OCI-LY1 (cell line): Measurements from ENCODE around the gene MCUB.
A peak's percentile ranks its signal among the peaks of the same experiment; 100 is the strongest.

Experiments
- H2AFZ ChIP-seq: fragments of 200-600 bp; sonication (generic), shearing (Covaris generic); 2 replicates; pipeline ENCODE4 v1.6.0; 2014; ENCODE audit warnings: antibody characterized with exemption, mild to moderate bottlenecking, low read length
- H3F3A ChIP-seq: fragments of 200-600 bp; sonication (generic), shearing (Covaris generic); 2 replicates; pipeline ENCODE4 v1.6.0; 2014; ENCODE audit warnings: mild to moderate bottlenecking, antibody characterized with exemption, low read length, moderate library complexity; ENCODE audit not compliant: insufficient read depth
- H3K27ac ChIP-seq: fragments of 200-600 bp; sonication (generic); 2 replicates; pipeline ENCODE4 v1.5.1; 2014; ENCODE audit warnings: low read length, mixed run types, mild to moderate bottlenecking, low read depth; ENCODE audit not compliant: poor library complexity, severe bottlenecking
- H3K27me3 ChIP-seq: fragments of 200-600 bp; sonication (generic); 2 replicates; pipeline ENCODE4 v1.6.0; 2014; ENCODE audit warnings: antibody characterized with exemption, mild to moderate bottlenecking, low read length, moderate library complexity; ENCODE audit not compliant: insufficient read depth
- H3K36me3 ChIP-seq: fragments of 200-600 bp; sonication (generic); 2 replicates; pipeline ENCODE4 v1.6.1; 2014; ENCODE audit warnings: mild to moderate bottlenecking, antibody characterized with exemption, low read length, moderate library complexity, mixed read lengths; ENCODE audit not compliant: insufficient read depth
- H3K4me1 ChIP-seq: fragments of 200-600 bp; sonication (generic); 2 replicates; pipeline ENCODE4 v1.5.1; 2014; ENCODE audit warnings: mild to moderate bottlenecking, low read length, moderate library complexity; ENCODE audit not compliant: insufficient read depth, severe bottlenecking
- H3K4me2 ChIP-seq: fragments of 200-600 bp; sonication (generic), shearing (Covaris generic); 2 replicates; pipeline ENCODE4 v1.6.1; 2014; ENCODE audit warnings: low read length
- H3K4me3 ChIP-seq: fragments of 200-600 bp; sonication (generic); 2 replicates; pipeline ENCODE4 v1.5.1; 2014; ENCODE audit warnings: low read length, low read depth, mild to moderate bottlenecking, mixed read lengths; ENCODE audit not compliant: poor library complexity, severe bottlenecking
- H3K79me2 ChIP-seq: fragments of 200-600 bp; shearing (Covaris generic); 2 replicates; pipeline ENCODE4 v1.6.1; 2016; ENCODE audit warnings: mixed run types, low read length, mixed read lengths; ENCODE audit not compliant: insufficient read depth
- H3K9ac ChIP-seq: fragments of 200-600 bp; sonication (generic), shearing (Covaris generic); 2 replicates; pipeline ENCODE4 v1.6.1; 2014; ENCODE audit warnings: mild to moderate bottlenecking, low read length, mixed read lengths
- H3K9me2 ChIP-seq: fragments of 200-600 bp; sonication (generic), shearing (Covaris generic); 2 replicates; pipeline ENCODE4 v1.6.1; 2014; ENCODE audit warnings: low read depth, mild to moderate bottlenecking, low read length, mixed read lengths
- H3K9me3 ChIP-seq: fragments of 200-600 bp; shearing (Covaris generic); 2 replicates; pipeline ENCODE4 v1.6.1; 2014; ENCODE audit warnings: low read length, mixed read lengths
- H4K20me1 ChIP-seq: fragments of 200-600 bp; sonication (generic), shearing (Covaris generic); 2 replicates; pipeline ENCODE4 v1.6.0; 2016; ENCODE audit warnings: mild to moderate bottlenecking, low read length; ENCODE audit not compliant: insufficient read depth
- CTCF ChIP-seq: fragments of 200-600 bp; sonication (generic), shearing (Covaris generic); IDR thresholded peaks from 2 replicates; pipeline ENCODE4 v1.5.1; 2017; ENCODE audit warnings: mild to moderate bottlenecking, antibody characterized with exemption, low read length, moderate library complexity, mixed read lengths
- EZH2 ChIP-seq: fragments of 200-600 bp; sonication (generic), shearing (Covaris generic); IDR thresholded peaks from 2 replicates; pipeline ENCODE4 v1.8.0; 2017; ENCODE audit warnings: borderline replicate concordance, mixed run types, mild to moderate bottlenecking, antibody characterized with exemption, low read length, moderate library complexity, mixed read lengths

The MCUB gene

GRCh38 chr4:109631532-109632108 lies 71.6 kb downstream of the MCUB start:
- Histone ChIP-seq H3K36me3 (peaks cover 3% of the 10 kb centered on the region; the same call in 1 of the 2 replicates), H3K79me2 (peaks cover 6% of the 10 kb centered on the region; the same call in 1 of the 2 replicates), H3K9me2 (no peaks in the 10 kb centered on the region), H4K20me1 (no peaks in the 10 kb centered on the region), H3K9ac (no peak overlapping the region; the same call in 1 of the 2 replicates), H2AFZ (no peak overlapping the region), H3K27me3 (no peaks in the 10 kb centered on the region), H3K4me3 (no peak overlapping the region), H3K27ac (peak overlapping the region; percentile 47), H3K9me3 (no peaks in the 10 kb centered on the region; the same call in 1 of the 2 replicates), H3K4me1 (peaks cover 16% of the 10 kb centered on the region), H3K4me2 (peak overlapping the region; percentile 35), H3F3A (no peaks in the 10 kb centered on the region)
- TF ChIP-seq CTCF (no peak), EZH2 (no peak)

GRCh38 chr4:109640644-109641043 lies 80.6 kb downstream of the MCUB start:
- no peak overlapping the region for H3K4me3 ChIP-seq
- peaks cover 6% of the 10 kb centered on the region for H3K79me2 ChIP-seq
- H2AFZ ChIP-seq, result no peak overlapping the region

GRCh38 chr4:109645874-109646710 lies 86.0 kb downstream of the MCUB start:
- no peak overlapping the region for H2AFZ ChIP-seq
- H3K27ac ChIP-seq, result no peak overlapping the region
- H3K9ac ChIP-seq, result no peak overlapping the region

More at GRCh38 chr4:109640644-109641043, 80.6 kb downstream of the MCUB start:
- H3K9me3 ChIP-seq, result no peaks in the 10 kb centered on the region; the same call in 1 of the 2 replicates
- H4K20me1 ChIP-seq, result no peaks in the 10 kb centered on the region
- H3K4me1 ChIP-seq, result no peaks in the 10 kb centered on the region
- H3F3A ChIP-seq, result no peaks in the 10 kb centered on the region
- no peaks in the 10 kb centered on the region for H3K27me3 ChIP-seq
- H3K9me2 ChIP-seq, result no peaks in the 10 kb centered on the region
- no peak overlapping the region for H3K9ac ChIP-seq
- TF ChIP-seq EZH2 (no peak), CTCF (no peak)
- H3K4me2 ChIP-seq, result no peak overlapping the region
- peaks cover 10% of the 10 kb centered on the region for H3K36me3 ChIP-seq
- H3K27ac ChIP-seq, result no peak overlapping the region

More at GRCh38 chr4:109645874-109646710, 86.0 kb downstream of the MCUB start:
- Histone ChIP-seq H3K9me2 (no peaks in the 10 kb centered on the region), H3K79me2 (peaks cover 28% of the 10 kb centered on the region), H3K4me3 (no peak overlapping the region), H3K9me3 (peaks cover 13% of the 10 kb centered on the region; the same call in 1 of the 2 replicates), H3K4me2 (no peak overlapping the region), H3F3A (no peaks in the 10 kb centered on the region), H3K36me3 (peaks cover 10% of the 10 kb centered on the region), H4K20me1 (no peaks in the 10 kb centered on the region), H3K27me3 (no peaks in the 10 kb centered on the region), H3K4me1 (no peaks in the 10 kb centered on the region)
- TF ChIP-seq CTCF, result no peak
